ENCODE data around the gene NPLOC4.

DNA sequence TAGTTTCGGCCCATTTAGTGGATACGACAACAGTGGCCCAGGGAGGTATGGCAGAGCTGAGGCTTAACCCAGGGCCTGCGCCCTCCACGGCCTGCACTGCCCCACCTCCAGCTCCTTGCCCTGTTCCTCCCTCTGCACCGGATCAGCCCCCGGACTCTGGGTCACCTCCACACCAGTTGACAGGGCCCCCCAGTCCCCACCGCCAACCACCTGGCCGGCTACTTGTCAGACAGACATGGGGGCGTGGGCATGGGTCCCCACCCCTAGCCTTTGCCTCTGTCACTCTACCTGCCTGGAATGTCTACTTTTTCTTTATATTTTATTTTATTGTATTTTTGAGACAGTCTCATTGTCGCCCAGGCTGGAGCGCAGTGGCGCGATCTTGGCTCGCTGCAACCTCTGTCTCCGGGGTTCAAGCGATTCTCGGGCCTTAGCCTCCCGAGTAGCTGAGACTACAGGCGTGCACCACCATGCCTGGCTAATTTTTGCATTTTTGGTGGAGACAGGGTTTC lies 121.3 kb downstream of the NPLOC4 start:
- TF ChIP-seq, protein P1, sequence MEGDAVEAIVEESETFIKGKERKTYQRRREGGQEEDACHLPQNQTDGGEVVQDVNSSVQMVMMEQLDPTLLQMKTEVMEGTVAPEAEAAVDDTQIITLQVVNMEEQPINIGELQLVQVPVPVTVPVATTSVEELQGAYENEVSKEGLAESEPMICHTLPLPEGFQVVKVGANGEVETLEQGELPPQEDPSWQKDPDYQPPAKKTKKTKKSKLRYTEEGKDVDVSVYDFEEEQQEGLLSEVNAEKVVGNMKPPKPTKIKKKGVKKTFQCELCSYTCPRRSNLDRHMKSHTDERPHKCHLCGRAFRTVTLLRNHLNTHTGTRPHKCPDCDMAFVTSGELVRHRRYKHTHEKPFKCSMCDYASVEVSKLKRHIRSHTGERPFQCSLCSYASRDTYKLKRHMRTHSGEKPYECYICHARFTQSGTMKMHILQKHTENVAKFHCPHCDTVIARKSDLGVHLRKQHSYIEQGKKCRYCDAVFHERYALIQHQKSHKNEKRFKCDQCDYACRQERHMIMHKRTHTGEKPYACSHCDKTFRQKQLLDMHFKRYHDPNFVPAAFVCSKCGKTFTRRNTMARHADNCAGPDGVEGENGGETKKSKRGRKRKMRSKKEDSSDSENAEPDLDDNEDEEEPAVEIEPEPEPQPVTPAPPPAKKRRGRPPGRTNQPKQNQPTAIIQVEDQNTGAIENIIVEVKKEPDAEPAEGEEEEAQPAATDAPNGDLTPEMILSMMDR (IDR thresholded peaks at IDR 0.05; ENCODE audit: control extremely low read depth in 1 of 3, insufficient read depth in 1 of 3, low read depth in 1 of 3, low read length in 3 of 3) = no peak
- TF ChIP-seq RAD21 (IDR thresholded peaks at IDR 0.05 in 1 of 2, conservative IDR thresholded peaks at IDR 0.05 in 1 of 2; ENCODE audit: low read depth in 2 of 2, low read length in 2 of 2) (no peak), SIX5 (IDR thresholded peaks at IDR 0.05; ENCODE audit: low read depth, low read length) (no peak), POLR2AphosphoS5 (IDR thresholded peaks at IDR 0.05; ENCODE audit: low read depth, low read length) (no peak), RXRA (IDR thresholded peaks at IDR 0.05; ENCODE audit: insufficient read depth, low read depth, low read length) (no peak), CBX5 (IDR thresholded peaks at IDR 0.05; ENCODE audit: low read depth, low read length) (no peak), KDM5A (IDR thresholded peaks at IDR 0.05; ENCODE audit: low read length) (no peak), JUN (IDR thresholded peaks at IDR 0.05; ENCODE audit: low read depth, low read length) (no peak), HDAC6 (IDR thresholded peaks at IDR 0.05; ENCODE audit: low read depth, low read length) (no peak), RNF2 (IDR thresholded peaks at IDR 0.05; ENCODE audit: borderline replicate concordance, low read depth, low read length, missing control alignments, poor library complexity, severe bottlenecking) (no peak), MAFK (IDR thresholded peaks at IDR 0.05; ENCODE audit: low read depth, low read length) (no peak), CHD2 (IDR thresholded peaks at IDR 0.05; ENCODE audit: low read length) (no peak), JUND (IDR thresholded peaks at IDR 0.05; ENCODE audit: low read length) (no peak)

Data from H1 (cell line).